HG03159 (cell line): ENCODE measurements around the gene TLR1.
"Not testable (repeated sequence)": the region's sequence is repeated elsewhere in the genome, so short reads cannot be mapped to it uniquely, and the experiment has no call there.

Source experiments
- ATAC-seq: cut with Tn5 transposase; IDR thresholded peaks from one replicate; pipeline ENCODE4 v1.9.1; 2021; ENCODE audit warnings: mild to moderate bottlenecking, moderate library complexity; ENCODE audit not compliant: unreplicated experiment

The TLR1 gene

DNA sequence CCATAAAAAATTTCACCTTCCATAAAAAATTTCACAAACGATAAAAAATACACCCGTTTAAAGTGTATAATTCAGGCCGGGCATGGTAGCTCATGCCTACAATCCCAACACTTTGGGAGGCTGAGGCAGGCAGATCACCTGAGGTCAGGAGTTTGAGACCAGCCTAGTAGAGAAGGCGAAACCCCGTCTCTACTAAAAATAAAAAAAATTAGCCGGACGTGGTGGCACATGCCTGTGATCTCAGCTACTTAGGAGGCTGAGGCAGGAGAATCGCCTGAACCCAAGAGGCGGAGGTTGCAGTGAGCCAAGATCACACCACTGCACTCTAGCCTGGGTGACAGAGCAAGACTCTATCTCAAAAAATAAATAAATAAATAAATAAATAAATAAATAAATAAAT lies 1.7 kb upstream of the TLR1 start:
- ATAC-seq = not testable (repeated sequence)

DNA sequence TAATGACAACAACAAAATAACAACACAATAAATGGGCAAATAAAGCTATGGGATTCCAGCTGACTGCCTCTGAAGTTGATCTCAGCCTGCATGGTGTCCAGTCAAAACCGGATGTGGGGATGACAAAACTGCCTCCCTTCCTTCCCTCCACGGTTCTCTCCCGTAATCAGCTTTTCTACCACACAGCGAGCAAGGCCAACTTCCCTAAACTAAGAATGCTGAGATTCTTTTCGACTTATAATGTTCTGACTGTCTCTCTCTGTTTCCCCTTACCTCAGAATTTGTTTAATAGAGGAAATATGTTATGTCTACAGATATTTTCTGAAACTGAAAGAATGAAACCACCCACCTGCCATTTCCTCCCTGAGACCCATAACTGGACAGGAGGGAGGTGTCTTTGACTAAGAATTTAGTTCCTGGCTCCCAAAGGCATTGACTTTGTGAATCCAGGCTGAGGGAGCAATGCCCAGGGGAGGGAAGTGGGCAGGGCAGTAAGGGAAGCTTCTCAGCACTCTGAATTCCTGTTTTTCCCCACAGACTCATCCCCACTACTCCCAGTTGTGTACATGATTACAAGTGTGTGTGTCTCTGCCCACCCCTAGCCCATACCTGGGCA lies 1.0 kb upstream of the TLR1 start:
- peak; percentile 78 for ATAC-seq

DNA sequence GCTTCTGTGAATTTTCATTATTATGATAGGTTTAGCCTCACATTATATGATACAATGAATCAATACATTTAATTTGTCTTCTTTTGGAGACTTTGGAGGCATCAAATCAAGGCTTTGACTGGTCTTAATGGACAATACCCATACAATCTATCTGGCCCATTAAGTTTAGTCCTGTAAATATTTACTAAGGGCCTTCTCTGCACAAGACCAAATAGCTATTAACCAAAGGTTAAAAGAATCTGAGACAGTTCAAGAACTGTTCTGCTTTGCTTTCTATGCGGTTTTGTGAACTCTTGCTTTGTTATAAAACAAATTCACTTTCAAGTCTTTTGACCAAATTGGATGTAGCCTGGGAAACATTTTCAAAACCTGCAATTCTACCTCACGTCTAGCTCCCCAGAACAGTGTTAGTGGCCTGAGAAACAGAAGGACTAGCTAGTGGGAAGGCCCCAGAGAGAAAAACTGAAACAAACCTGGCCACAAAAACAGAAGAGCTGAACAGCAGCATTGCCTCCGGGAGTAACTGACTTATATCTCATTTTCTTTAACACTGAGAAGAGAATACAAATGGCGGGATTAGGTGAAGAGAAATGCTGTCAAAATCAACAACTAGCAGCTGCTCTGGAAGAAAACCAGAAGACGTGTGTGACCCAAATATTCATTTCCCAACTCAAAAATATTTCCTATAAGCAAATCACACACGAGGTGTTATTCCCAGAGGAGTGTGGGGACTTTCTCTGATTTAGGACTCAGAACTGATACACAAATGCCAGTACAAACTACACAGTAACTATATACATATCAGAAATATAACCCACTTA lies 548 bp downstream of the TLR1 start:
- ATAC-seq = peak; percentile 2

DNA sequence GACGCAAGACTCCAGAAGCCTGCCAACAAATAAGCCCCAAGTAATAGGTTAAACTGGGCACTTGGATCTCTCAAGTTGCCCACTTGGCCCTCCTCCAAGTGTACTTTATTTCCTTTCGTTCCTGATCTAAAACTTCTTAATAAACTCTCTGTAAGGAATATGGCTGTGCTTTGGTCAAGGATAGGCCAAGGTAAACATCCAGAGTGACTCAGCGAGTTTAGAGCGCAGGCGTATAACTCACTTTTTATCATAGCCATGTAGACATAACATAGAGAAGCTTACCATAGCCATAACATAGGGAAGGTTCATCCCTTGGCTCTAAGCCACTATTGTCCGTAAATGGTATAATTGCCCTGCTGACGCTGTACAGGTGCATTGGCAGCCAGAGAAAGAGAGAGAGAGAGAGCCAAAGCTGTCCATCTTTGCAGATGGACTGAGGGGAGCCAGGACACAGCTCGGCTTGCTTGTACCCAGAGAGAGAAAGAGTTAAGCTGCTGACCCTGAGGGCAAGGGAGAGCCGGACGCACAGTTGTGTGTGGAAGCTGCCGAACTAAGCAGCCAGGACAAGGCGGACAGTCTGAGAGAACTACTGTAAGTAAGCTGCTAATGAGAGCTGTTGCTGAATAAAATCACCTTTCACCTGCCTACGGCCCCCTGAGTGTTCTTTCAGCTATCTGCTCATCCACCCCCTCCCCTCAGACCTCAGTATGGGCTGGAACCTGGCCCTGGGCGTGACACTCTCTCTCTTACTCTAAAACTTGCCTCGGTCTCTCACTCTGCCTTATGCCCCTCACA lies 1.8 kb downstream of the TLR1 start:
- ATAC-seq = no peak

DNA sequence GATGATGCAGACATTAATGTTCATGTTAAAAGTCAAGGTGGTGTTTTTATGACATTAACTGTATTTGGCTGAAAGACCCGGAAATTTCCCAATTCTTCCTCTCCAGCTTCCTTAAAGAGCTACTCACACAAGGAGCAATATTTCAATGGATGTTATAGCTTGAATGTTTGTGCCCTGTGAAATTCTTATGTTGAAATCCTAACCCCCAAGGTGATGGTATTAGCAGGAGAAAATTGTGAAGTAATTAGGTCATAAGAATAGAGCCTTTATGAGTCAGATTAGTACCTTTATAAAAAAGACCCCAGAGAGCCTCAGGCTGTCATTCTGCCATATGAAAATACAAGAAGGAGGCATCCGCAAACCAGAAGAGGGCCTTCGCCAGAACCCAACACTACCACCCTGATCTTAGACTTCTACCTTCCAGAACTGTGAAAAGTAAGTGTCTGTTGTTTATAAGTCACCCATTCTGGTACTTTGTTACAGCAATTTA lies 3.6 kb downstream of the TLR1 start:
- no peak for ATAC-seq

DNA sequence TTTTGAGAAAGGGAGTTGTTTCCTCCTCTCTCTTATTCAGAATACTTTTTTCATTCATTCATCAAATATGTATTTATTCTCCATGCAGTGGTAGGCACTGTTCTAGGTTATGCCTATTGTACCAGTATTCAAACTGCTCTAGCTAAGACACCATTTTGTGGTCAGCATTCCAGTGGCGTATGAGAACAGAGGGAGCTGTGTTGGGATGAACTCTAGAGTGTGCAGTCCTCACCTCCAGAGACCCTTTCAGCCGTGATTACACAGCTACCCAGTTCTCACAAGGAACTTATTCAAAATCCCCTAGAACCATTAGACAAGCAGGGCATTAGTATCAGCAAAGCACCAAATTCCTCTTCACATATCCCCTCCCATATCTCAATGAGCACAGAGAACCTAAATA lies 4.2 kb downstream of the TLR1 start:
- ATAC-seq = no peak

DNA sequence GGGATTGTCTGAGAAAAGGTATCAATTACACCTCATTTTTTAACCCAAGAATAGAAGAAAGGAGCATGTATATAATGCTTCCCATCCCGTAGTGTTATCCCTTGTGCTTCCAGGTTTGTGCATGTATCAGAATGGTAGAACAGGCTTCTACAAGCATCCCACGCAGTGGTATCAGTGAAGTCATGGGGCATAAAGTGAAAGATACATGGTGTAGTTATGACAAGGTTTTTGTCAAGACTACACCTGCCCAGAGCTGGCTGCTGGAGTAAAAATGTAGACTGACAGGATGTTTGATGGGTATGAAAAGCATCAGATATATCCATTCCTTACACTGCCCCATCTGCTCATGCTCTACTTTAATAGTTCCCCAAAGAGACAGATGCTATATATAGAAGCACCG lies 9.5 kb downstream of the TLR1 start:
- no peak for ATAC-seq

DNA sequence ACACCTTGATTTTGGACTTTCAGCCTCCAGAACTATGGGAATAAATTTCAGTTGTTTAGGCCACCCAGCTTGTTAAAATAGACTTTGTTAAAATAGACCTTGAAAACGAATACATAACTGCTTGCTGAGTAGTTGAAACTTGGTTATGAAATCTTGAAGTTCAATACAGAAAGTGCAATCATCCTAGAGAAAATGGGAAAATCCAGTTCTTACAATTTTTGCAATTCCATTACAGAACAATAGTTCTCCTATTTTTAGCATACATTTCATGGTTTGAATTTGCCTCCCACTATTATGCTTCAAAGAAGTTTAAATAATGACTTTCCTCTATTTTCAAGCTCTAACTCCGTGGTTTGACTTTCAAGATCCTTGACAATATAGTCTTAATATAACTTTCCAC lies 10.5 kb downstream of the TLR1 start:
- ATAC-seq = no peak

DNA sequence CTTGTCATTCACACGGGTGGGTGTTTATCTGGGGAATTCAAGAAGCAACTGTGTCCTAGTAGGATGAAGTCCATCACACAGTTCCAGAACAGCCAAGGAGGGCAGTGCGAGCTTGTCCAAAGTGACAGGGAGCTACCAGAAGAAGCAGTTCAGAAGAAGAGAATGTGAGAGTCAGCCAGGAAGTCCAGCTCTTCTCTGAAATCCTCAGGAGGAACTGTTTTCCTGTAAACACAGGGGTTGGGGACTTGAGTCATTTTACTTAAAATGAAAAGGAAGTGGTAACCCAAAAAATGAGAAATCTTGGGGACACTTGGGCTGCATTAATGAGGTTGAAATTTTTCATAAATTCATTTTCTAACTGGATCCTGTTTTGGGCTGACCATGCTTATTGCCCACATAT lies 13.6 kb downstream of the TLR1 start:
- no peak for ATAC-seq

DNA sequence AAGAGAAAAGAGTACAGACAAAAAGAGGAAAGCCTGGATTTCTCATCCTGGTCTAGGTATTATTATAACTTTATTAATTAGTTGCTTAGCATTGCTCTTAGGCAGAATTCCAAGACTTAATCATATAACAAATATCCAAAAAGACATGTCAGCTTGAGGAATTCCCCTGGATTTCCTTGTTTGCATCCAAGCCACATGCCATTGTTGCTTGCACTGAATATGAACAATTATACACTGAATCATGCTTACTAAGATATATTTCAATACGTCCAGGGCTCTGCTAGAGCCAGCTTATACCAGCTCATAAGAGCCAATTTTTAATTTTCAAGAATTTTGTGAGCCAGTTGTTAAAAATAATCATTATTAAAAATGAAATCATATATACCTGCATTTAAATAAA lies 16.3 kb downstream of the TLR1 start:
- no peak for ATAC-seq

DNA sequence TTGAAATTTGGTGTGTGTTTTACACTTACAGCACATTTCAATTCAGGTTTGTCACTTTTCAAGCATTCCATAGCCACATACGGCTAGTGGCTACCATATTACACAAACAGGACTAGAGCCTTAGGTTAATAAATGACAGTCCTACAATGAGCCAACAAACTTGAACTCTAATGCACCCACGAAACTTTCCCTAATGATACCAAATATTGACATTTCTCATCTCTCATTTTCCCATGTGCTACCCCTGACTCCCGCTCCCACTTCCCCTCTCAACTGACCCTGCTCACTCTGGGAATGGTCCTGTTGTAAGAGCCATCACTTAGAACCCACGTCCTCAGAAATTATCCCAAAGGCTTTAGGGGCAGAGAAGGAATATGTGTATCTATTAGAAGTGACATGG lies 16.9 kb downstream of the TLR1 start:
- ATAC-seq = no peak

DNA sequence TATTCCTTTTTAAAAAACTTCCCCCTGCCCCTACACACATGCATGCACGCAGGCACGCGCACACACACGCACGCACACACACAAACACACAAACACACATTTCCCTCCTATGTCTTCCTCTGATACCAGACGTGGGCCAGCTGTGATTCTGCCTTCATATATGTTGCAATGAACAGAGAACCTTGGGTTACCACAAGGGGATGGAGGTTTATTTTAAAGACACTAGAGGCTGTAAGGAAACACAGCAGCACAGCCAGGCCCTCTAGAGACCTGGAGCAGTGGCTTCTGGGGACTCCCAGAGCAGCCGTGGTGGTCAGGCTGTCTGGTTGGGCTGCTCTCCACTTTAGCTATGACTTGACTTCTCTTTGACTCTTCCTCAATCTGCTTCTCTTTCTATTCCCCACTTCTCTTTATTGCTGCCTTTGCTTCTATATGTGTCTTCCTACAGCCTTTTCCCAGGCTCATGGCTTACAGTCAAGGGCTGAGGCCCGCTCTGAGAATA lies 18.6 kb downstream of the TLR1 start:
- ATAC-seq = peak; percentile 52

DNA sequence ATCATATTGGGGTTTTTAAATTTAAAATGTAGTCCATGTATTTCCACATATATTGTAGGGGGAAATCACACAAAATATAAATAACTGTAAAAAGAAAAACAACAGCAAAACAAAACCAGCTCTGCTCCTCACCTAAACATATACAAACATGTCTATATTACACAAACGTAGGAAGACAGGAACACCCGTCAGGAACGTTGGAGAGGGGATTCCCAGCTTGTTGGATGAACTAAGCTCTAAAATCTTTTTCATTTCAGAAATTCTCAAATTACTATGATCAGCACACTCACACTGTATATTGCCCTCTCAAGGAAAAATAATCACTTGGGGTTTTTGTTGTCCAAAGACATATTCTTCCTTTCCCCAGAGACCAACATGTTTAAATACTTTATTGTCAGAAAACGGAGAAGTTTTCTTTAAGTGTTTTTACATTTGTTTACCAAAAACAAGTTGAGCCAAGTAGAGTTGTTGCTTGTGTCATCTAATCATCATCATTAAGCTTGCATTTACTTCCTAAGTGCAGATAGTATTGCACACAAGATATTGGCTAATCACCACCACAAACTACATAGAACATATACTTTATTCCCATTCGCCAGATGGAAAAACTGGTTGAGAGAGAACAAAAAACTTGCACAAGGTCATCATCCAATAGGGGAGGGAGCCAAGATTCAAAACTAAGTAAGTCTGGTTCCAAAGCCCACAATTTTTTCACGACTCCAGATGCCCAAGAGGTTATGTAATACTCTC lies 19.4 kb downstream of the TLR1 start:
- ATAC-seq = no peak

DNA sequence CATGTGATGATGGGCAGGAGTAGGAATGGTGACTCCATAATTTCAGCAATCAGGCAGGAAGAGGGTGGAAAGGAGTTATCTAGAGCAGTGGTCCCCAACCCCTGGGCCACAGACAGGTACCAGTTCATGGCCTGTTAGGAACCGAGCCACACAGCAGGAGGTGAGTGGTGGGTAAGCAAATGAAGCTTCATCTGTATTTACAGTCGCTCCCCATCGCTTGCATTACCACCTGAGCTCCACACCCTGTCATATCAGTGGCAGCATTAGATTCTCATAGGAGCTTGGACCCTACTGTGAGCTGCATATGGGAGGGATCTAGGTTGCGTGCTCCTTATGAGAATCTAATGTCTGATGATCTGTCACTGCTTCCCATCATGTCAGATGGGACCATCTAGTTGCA lies 20.4 kb downstream of the TLR1 start:
- ATAC-seq = no peak

DNA sequence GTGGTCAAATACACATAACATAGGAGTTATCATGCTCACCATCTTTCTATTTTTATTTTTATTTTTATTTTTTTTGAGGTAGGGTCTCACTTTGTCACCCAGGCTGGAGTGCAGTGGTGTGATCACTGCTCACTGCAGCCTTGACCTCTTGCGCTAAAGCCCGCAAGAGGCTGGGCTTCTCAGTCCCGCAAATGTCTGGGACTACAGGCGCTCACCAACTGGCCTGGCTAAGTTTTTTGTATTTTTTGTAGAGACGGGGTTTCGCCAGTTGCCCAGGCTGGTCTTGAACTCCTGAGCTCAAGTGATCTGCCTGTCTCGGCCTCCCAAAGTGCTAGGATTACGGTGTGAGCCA lies 21.5 kb downstream of the TLR1 start:
- ATAC-seq = no peak

DNA sequence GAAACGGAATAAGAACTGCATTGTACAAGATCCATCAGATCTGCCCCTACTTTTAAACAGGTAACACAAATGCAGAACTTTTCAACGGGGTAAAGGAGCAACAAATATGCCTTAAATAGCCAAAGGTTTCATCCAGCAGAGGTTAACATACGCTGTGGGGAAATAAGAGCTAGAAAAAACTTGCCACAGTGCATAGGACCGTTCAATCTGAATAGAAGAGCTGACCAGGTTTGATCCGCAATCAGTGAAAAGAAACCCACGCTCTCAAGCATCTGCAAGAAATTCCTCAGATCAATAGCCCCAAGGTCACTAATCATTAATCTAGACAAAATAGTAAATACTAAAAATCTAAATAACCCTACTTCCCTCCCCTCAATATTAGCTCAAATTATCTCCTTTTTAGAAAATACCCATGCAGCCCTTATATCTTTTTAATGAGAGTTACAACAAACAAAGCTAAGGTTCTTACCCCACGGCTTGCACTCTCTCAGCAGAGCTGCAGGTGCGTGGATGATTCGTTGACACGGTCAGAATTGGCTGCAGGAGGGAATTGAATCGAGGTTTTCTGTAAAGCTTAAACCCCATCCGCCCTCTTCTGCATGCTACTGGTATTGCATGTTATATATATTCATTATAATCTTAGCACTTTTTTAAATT lies 22.0 kb downstream of the TLR1 start, which contains the start of gene TLR10:
TSS of gene TLR10 (minus strand) at position 539 of the 657 bp plus-strand sequence. CDS start 7,400 bp downstream, outside the sequence.
- peak; percentile 58 for ATAC-seq

DNA sequence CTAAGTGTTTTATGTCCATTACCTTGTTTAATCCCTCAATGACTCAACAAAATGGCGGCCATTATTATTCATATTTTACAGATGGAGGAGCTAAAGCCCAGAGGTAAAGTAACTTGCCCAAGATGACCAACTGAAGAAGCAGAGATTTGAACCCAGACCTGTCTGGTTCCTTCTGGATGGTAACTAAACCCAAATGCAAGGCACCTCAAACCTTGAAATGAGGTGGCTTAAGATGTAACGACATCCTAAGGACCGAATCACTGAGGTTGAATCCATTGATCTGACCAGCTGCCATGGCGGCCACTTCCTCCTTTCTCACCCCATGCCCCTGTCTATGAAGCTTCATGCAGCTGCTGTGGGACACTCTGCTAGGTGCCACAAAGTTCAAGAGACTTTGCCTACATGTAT lies 22.7 kb downstream of the TLR1 start:
- peak; percentile 38 for ATAC-seq

DNA sequence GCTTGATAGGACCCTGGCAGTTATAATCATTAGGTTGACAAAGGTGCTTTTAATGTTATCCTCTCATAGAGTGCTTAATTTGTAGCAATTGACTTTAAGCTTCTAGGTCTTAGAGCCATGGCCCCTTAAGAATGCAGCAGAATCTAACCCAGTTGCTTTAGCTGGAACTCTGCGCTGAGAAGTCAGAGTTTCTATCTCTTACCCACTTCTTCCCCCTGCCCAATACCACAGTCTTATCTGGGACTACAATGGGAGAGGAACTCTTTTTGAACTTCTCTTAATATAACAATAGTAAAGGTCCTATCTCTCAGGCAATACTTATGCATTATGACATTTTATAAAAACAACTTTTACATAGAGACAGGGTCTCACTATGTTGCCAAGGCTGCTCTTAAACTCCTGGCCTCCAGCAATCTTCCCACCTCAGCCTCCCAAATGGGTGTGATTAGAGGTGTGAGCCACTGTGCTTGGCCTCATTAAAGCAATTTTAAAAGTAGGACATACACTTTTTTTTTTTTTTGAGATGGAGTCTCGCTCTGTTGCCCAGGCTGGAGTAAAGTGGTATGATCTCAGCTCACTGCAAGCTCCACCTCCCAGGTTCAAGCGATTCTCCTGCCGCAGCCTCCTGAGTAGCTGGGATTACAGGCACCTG lies 23.6 kb downstream of the TLR1 start:
- no peak for ATAC-seq

DNA sequence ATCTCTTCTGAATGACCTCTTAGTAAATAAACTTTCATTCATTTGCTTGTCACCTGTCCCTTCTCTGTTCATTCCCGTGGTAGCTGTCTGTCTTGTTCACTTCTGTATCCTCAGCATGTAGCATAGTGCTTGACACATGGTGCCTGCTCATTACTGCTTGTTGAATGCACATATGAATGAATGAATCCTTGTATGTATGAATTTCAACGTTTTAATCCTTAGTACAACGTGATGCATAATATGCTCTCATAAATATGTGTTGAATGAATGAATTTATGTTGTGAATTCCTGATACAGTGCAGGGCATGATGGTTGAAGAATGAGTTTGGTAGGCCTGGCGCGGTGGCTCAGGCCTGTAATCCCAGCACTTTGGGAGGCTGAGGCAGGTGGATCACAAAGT lies 24.8 kb downstream of the TLR1 start:
- no peak for ATAC-seq

DNA sequence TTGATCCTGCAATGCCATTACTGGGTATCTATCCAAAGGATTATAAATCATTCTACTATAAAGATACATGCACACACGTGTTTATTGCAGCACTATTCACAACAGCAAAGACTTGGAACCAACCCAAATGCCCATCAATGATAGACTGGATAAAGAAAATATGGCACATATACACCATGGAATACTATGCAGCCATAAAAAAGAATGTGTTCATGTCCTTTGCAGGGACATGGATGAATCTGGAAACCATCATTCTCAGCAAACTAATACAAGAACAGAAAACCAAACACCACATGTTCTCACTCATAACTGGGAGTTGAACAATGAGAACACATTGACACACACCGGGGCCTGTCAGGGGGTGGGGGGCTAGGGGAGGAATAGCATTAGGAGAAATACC lies 26.7 kb downstream of the TLR1 start:
- ATAC-seq = not testable (repeated sequence)
